Cardiac muscle cell (in vitro differentiated cells and primary cell): ENCODE data around the gene APBA1. TPM values are rescaled to one million over a fixed set of nuclear protein-coding genes. Genes with fewer than 3 reads are reported as not detected.

Experiments
- DNase-seq, 2 donors: peaks; one replicate each; pipeline versions ENCODE4 v3.0.0 to v3.0.0-alpha.2; 2010 to 2017; ENCODE audit warnings: low read depth in 1 of 2, low spot score in 1 of 2
- H3K27ac ChIP-seq: fragments of 200-600 bp; sonication (generic); 2 replicates; pipeline ENCODE4 v1.5.1; 2016
- H3K27me3 ChIP-seq: fragments of 200-600 bp; sonication (generic); 2 replicates; pipeline ENCODE4 v1.6.0; 2016; ENCODE audit warnings: control low read depth
- H3K36me3 ChIP-seq: fragments of 200-600 bp; sonication (generic); 2 replicates; pipeline ENCODE4 v1.5.1; 2016; ENCODE audit warnings: control low read depth
- H3K4me1 ChIP-seq: fragments of 200-600 bp; sonication (generic); 2 replicates; pipeline ENCODE4 v1.8.1; 2017; ENCODE audit warnings: low read depth, mild to moderate bottlenecking, mixed run types
- H3K4me3 ChIP-seq: fragments of 200-600 bp; sonication (generic); 2 replicates; pipeline ENCODE4 v1.5.1; 2016; ENCODE audit warnings: mild to moderate bottlenecking
- H3K9me3 ChIP-seq: fragments of 200-600 bp; sonication (generic); 2 replicates; pipeline ENCODE4 v1.5.1; 2017; ENCODE audit warnings: low read depth, mild to moderate bottlenecking, control low read depth
- CTCF ChIP-seq: IDR thresholded peaks from 2 replicates; pipeline ENCODE4 v1.5.1; 2012; ENCODE audit warnings: low read depth, mild to moderate bottlenecking, low read length
- polyA plus RNA-seq: library from polyadenylated mRNA; unstranded; fragments of >200 nt; fragmentation: Nextera tagmentation; extraction: Ambion mirVana; gene quantifications from 2 replicates; pipeline ENCODE4 v1.2.1, GENCODE V29; 2016
- total RNA-seq: library from RNA; depleted of rRNA; stranded (reverse); fragments of >200 nt; gene quantifications from 2 replicates; pipeline ENCODE4 v1.2.3, GENCODE V29; 2016

The APBA1 gene
- total and polyA plus RNA-seq, 2 experiments from 2014 or later = 0.93 to 2.4 TPM

- H3K4me3 ChIP-seq = no peak overlapping the region
- H3K27ac ChIP-seq = peak overlapping the region; percentile 59
- DNase-seq = no peak
- H3K9me3 ChIP-seq = no peaks in the 10 kb centered on the region
- H3K4me1 ChIP-seq = peaks cover 63% of the 10 kb centered on the region
- H3K27me3 ChIP-seq = no peaks in the 10 kb centered on the region
- no peak for TF ChIP-seq CTCF
- H3K36me3 ChIP-seq = peaks cover 85% of the 10 kb centered on the region
Observed at GRCh38 chr9:69377981-69378380, 294.2 kb downstream of the APBA1 start.

Other genes with a start within 250 kb of the APBA1 start
- gene PTAR1, start 87.6 kb upstream of the APBA1 start, total RNA-seq = 33.4 and 54.1 TPM in 2 replicates
- 7.1 and 15.9 TPM in 2 replicates for gene PTAR1, start 87.6 kb upstream of the APBA1 start, polyA plus RNA-seq
- gene CFAP95, start 148.4 kb upstream of the APBA1 start, total RNA-seq = 0.49 TPM in 1 of 2 replicates, not detected in the other
- not detected in 2 replicates for gene CFAP95, start 148.4 kb upstream of the APBA1 start, polyA plus RNA-seq